ENCODE results near the gene CDC42BPG.
A peak's percentile ranks its signal among the peaks of the same experiment; 100 is the strongest.

The CDC42BPG gene

GRCh38 chr11:64888729-64889511, 44.5 kb upstream of the CDC42BPG start:
- Histone ChIP-seq H3K9ac (peak overlapping the region in 9 of 11 experiments; percentile 2 to 79 (median 51); a peak in 13 of 22 replicates), H3K4me2 (peak overlapping the region; percentile 81 to 97 (median 87)), H3K27ac (peak overlapping the region in 7 of 11 experiments; percentile 1 to 83 (median 70); a peak in 10 of 22 replicates), H3K36me3 (no peaks in the 10 kb centered on the region), H4K20me1 (no peaks in the 10 kb centered on the region; a peak in 1 of 22 replicates), H3K4me3 (no peak overlapping the region), H3K9me3 (replicated peaks in 1 of 11) (no peaks in the 10 kb centered on the region), H3K27me3 (no peaks in the 10 kb centered on the region), H3K4me1 (peaks cover 68 to 96% (median 95%) of the 10 kb centered on the region in 10 experiments)
- no peak for TF ChIP-seq Cebpa-rat (IDR thresholded peaks at IDR 0.05)

GRCh38 chr11:64888406-64888728, 43.9 kb upstream of the CDC42BPG start:
- peak overlapping the region in 9 of 11 experiments; percentile 35 to 79 (median 69); a peak in 17 of 22 replicates for H3K9ac ChIP-seq
- H3K36me3 ChIP-seq: no peaks in the 10 kb centered on the region
- peak overlapping the region in 9 of 11 experiments; percentile 36 to 83 (median 68); a peak in 17 of 22 replicates for H3K27ac ChIP-seq
- H3K27me3 ChIP-seq: no peaks in the 10 kb centered on the region
- H3K4me3 ChIP-seq: peak overlapping the region in 5 of 10 experiments; percentile 5 to 46 (median 26); a peak in 6 of 20 replicates
- H3K9me3 ChIP-seq (replicated peaks in 1 of 11): no peaks in the 10 kb centered on the region
- peak overlapping the region; percentile 81 to 97 (median 87) for H3K4me2 ChIP-seq
- H4K20me1 ChIP-seq: no peaks in the 10 kb centered on the region; a peak in 1 of 22 replicates
- TF ChIP-seq Cebpa-rat (IDR thresholded peaks at IDR 0.05): no peak
- H3K4me1 ChIP-seq: peaks cover 68 to 96% (median 95%) of the 10 kb centered on the region in 10 experiments

- Histone ChIP-seq H3K9ac (peak overlapping the region in 9 of 11 experiments; percentile 35 to 79 (median 69); a peak in 17 of 22 replicates), H3K4me1 (peaks cover 68 to 96% (median 95%) of the 10 kb centered on the region in 10 experiments), H3K9me3 (replicated peaks in 1 of 11) (no peaks in the 10 kb centered on the region), H3K4me3 (peak overlapping the region in 5 of 10 experiments; percentile 5 to 46 (median 26); a peak in 7 of 20 replicates), H3K36me3 (no peaks in the 10 kb centered on the region), H4K20me1 (no peaks in the 10 kb centered on the region; a peak in 1 of 22 replicates), H3K4me2 (peak overlapping the region; percentile 81 to 97 (median 87)), H3K27ac (peak overlapping the region in 10 of 11 experiments; percentile 36 to 83 (median 68); a peak in 18 of 22 replicates), H3K27me3 (no peaks in the 10 kb centered on the region)
- TF ChIP-seq Cebpa-rat (IDR thresholded peaks at IDR 0.05): no peak
These were observed 43.4 kb upstream of the CDC42BPG start for GRCh38 chr11:64887757-64888405.

DNA sequence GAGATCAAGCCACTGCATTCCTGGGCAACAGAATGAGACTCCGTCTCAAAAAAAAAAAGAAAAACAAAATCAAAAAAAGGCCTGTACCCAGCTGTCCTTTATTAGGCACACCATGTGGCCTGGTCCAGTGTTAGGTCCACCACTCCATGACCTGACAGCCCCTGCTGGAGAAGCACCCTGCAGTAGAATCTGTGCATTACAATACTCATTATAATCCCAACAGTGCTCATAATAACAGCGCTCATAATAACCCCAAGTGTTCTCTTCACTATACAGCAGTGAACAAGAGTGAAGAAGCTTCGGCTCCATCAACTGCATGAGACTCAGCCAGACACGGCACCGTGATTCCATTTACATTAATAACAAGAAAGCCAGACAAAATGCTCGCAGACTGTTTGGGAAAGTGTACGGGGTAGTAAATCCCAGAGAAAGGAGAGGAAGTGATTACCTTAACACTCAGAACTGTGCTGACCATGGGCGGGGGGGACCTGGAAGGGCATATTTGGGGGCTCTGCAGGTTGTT, 42.8 kb upstream of the CDC42BPG start:
- Histone ChIP-seq H3K9me3 (replicated peaks in 1 of 11) (no peaks in the 10 kb centered on the region), H4K20me1 (no peaks in the 10 kb centered on the region), H3K27ac (peak overlapping the region in 10 of 11 experiments; percentile 36 to 83 (median 68); a peak in 17 of 22 replicates), H3K4me3 (no peak overlapping the region), H3K36me3 (no peaks in the 10 kb centered on the region), H3K27me3 (no peaks in the 10 kb centered on the region), H3K4me2 (peak overlapping the region; percentile 81 to 97 (median 87)), H3K4me1 (peaks cover 65 to 96% (median 94%) of the 10 kb centered on the region in 10 experiments), H3K9ac (peak overlapping the region in 8 of 11 experiments; percentile 51 to 79 (median 70); a peak in 6 of 22 replicates)
- no peak for TF ChIP-seq Cebpa-rat (IDR thresholded peaks at IDR 0.05)

DNA sequence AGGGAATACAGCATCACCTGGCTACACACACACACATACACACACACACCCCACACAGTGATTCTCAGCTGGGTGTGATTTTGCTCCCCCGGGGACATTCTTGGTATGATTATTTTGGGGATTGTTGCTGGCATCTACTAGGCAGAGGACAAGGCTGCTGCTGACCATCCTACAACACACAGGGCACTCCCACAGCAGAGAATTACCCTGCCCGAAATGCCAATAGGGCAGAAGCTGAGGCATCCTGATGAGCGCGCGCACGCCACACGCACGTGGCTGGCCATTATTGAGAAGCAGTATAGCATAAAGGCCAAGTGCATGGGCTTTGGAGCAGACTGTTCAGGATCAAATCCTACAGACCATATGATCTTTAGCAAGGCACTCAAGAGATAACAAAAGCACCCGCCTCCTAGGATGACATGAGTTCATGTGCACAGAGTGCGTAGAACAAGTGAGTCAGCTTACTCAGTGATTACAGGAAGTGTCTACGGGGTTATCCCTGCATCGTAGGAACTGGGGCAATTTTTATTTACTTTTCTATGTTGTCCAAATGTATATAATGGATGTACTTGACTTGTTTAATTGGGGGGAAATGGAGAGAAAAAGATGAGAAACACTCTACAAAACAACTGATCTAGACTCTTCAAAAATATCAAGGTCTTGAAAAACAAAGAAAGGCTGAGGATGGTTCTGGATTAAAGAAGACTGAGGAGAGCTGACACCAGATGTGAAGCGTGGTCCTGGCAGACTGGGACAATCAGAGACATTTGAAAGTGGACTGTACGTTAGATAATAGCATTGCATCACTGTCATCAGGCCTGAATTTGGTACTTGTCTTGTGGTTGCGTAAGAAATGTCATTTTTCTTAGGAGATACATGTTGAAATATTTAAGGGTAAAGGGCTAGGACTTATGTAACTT, 41.2 kb upstream of the CDC42BPG start:
- no peaks in the 10 kb centered on the region for H3K27me3 ChIP-seq
- H4K20me1 ChIP-seq: no peaks in the 10 kb centered on the region
- no peak overlapping the region for H3K4me3 ChIP-seq
- H3K36me3 ChIP-seq: no peaks in the 10 kb centered on the region
- H3K4me2 ChIP-seq: peak overlapping the region; percentile 51 to 98 (median 80)
- peak overlapping the region in 10 of 11 experiments; percentile 46 to 73 (median 65); a peak in 18 of 22 replicates for H3K27ac ChIP-seq
- H3K9ac ChIP-seq: peak overlapping the region in 6 of 11 experiments; percentile 4 to 50 (median 22); a peak in 7 of 22 replicates
- peaks cover 81 to 94% (median 92%) of the 10 kb centered on the region in 10 experiments for H3K4me1 ChIP-seq
- TF ChIP-seq Cebpa-rat (IDR thresholded peaks at IDR 0.05): peak in 9 of 11 experiments; percentile 42 to 89 (median 75); a peak in 16 of 22 replicates
- no peaks in the 10 kb centered on the region for H3K9me3 ChIP-seq (replicated peaks in 1 of 11)

GRCh38 chr11:64884019-64884418, 39.6 kb upstream of the CDC42BPG start:
- H3K4me1 ChIP-seq: peaks cover 88 to 94% (median 93%) of the 10 kb centered on the region in 10 experiments
- peak overlapping the region; percentile 60 to 98 (median 80); a peak in 21 of 22 replicates for H3K4me2 ChIP-seq
- peak overlapping the region in 7 of 11 experiments; percentile 21 to 58 (median 49); a peak in 11 of 22 replicates for H3K9ac ChIP-seq
- no peaks in the 10 kb centered on the region for H4K20me1 ChIP-seq
- H3K27ac ChIP-seq: peak overlapping the region in 8 of 11 experiments; percentile 14 to 69 (median 56); a peak in 15 of 22 replicates
- H3K27me3 ChIP-seq: no peaks in the 10 kb centered on the region
- TF ChIP-seq Cebpa-rat (IDR thresholded peaks at IDR 0.05): no peak
- H3K36me3 ChIP-seq: no peaks in the 10 kb centered on the region
- no peak overlapping the region; a peak in 1 of 20 replicates for H3K4me3 ChIP-seq
- H3K9me3 ChIP-seq (replicated peaks in 1 of 11): no peaks in the 10 kb centered on the region

DNA sequence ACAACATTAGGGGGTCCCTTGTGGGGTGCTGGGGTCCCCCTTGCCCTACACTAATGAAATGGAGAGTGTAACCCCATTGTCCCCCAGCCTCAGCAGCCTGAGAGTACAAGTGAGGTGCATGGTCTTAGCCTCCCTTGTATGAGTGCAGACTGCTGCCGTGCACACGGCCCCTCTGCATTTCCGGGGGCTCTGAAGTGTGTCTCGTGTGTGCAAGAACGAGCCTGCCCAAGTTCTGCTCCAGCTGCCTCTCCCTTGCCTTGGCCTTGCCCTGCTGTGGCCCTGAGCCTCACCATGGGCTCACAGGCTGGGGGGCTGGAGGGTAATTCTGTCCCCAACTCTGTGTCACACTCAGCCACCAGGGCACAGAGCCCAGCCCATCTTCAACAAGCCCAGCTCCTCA, 39.1 kb upstream of the CDC42BPG start:
- Histone ChIP-seq H4K20me1 (no peaks in the 10 kb centered on the region), H3K36me3 (no peaks in the 10 kb centered on the region), H3K9ac (peak overlapping the region in 7 of 11 experiments; percentile 21 to 58 (median 49); a peak in 11 of 22 replicates), H3K9me3 (replicated peaks in 1 of 11) (no peaks in the 10 kb centered on the region), H3K4me2 (peak overlapping the region; percentile 60 to 98 (median 80); a peak in 21 of 22 replicates), H3K4me1 (peaks cover 85 to 92% (median 90%) of the 10 kb centered on the region in 10 experiments), H3K27ac (peak overlapping the region in 8 of 11 experiments; percentile 14 to 69 (median 56); a peak in 15 of 22 replicates), H3K27me3 (no peaks in the 10 kb centered on the region), H3K4me3 (peak overlapping the region in 1 of 10 experiments; percentile 26; a peak in 2 of 20 replicates)
- no peak for TF ChIP-seq Cebpa-rat (IDR thresholded peaks at IDR 0.05)

Measured in BLaER1 treated with 17β-estradiol and CSF1 and Interleukin-3, amounts not matched to agents 10 nM and 100 nM (cell line).